Measurements from ENCODE around the gene IL2. TPM values are rescaled to one million over a fixed set of nuclear protein-coding genes. Genes with fewer than 3 reads are reported as not detected.

Gene IL2
- total RNA-seq = 1 to 10 TPM in 1 of 2 experiments, under 1 TPM in 1; 0.84 to 1.6 TPM

- peak; percentile 46 for DNase-seq
- POLR2A ChIA-PET = no interaction called here
These were observed at the start of gene IL2 for GRCh38 chr4:122456231-122457116. Gene IL2 (minus strand): TSS chr4:122456725. CDS start chr4:122456440, 285 bp downstream.

GRCh38 chr4:122503214-122503613 lies 46.7 kb upstream of the IL2 start:
- DNase-seq = no peak
- no peaks in the 10 kb centered on the region for H3K27me3 Mint-ChIP-seq
- H3K4me1 Mint-ChIP-seq = peaks cover 30% of the 10 kb centered on the region
- ChIA-PET POLR2A (no interaction called here), CTCF (no interaction called here)
- H3K9me3 Mint-ChIP-seq = peaks cover 3% of the 10 kb centered on the region
- no peak overlapping the region for H3K27ac Mint-ChIP-seq
- H3K36me3 Mint-ChIP-seq (ENCODE audit: low read depth) = no peaks in the 10 kb centered on the region
- H3K4me3 Mint-ChIP-seq = no peak overlapping the region

More at GRCh38 chr4:122456231-122457116, at the start of gene IL2:
- Mint-ChIP-seq H3K27me3 (no peaks in the 10 kb centered on the region), H3K27ac (peak within 1 kb of the TSS; percentile 87), H3K36me3 (ENCODE audit: low read depth) (peaks cover 2% of the 10 kb centered on the region), H3K4me3 (peak within 1 kb of the TSS; percentile 74), H3K9me3 (peaks cover 2% of the 10 kb centered on the region), H3K4me1 (peaks cover 61% of the 10 kb centered on the region)
- CTCF ChIA-PET = interaction anchor here (1.2 to 1.3 kb wide), 2 partner anchors 10 to 176 kb away, joined by 3 read pairs; no protein-coding TSS in a partner anchor

- no peaks in the 10 kb centered on the region for H3K27me3 Mint-ChIP-seq
- ChIA-PET POLR2A (no interaction called here), CTCF (interaction anchor here (0.6 to 1.5 kb wide), 2 partner anchors 15 to 1776 kb away, joined by 3 read pairs; no protein-coding TSS in a partner anchor)
- H3K9me3 Mint-ChIP-seq = peaks cover 3% of the 10 kb centered on the region
- H3K4me1 Mint-ChIP-seq = peaks cover 18% of the 10 kb centered on the region
- no peak for DNase-seq
- H3K4me3 Mint-ChIP-seq = no peak overlapping the region
- H3K27ac Mint-ChIP-seq = no peak overlapping the region
- H3K36me3 Mint-ChIP-seq (ENCODE audit: low read depth) = no peaks in the 10 kb centered on the region
These were observed 44.5 kb upstream of the IL2 start for GRCh38 chr4:122500852-122501501.

- peaks cover 32% of the 10 kb centered on the region for H3K9me3 Mint-ChIP-seq
- H3K4me1 Mint-ChIP-seq = no peaks in the 10 kb centered on the region
- ChIA-PET CTCF (interaction anchor here (0.9 to 1.0 kb wide), 2 partner anchors 87 to 233 kb away, joined by 3 read pairs; no protein-coding TSS in a partner anchor), POLR2A (no interaction called here)
- DNase-seq = no peak
- H3K4me3 Mint-ChIP-seq = no peak overlapping the region
- peaks cover 8% of the 10 kb centered on the region for H3K36me3 Mint-ChIP-seq (ENCODE audit: low read depth)
- H3K27ac Mint-ChIP-seq = no peak overlapping the region
- H3K27me3 Mint-ChIP-seq = no peaks in the 10 kb centered on the region
These were observed 32.5 kb upstream of the IL2 start for GRCh38 chr4:122489061-122489460.

GRCh38 chr4:122483481-122483880 lies 27.0 kb upstream of the IL2 start:
- H3K4me3 Mint-ChIP-seq = no peak overlapping the region
- H3K27ac Mint-ChIP-seq = no peak overlapping the region
- no peaks in the 10 kb centered on the region for H3K27me3 Mint-ChIP-seq
- H3K36me3 Mint-ChIP-seq (ENCODE audit: low read depth) = peaks cover 2% of the 10 kb centered on the region
- CTCF ChIA-PET = interaction anchor here (0.6 kb wide), 1 partner anchor 18 kb away, joined by 3 read pairs; no protein-coding TSS in a partner anchor
- DNase-seq = no peak
- H3K4me1 Mint-ChIP-seq = no peaks in the 10 kb centered on the region
- peaks cover 9% of the 10 kb centered on the region for H3K9me3 Mint-ChIP-seq
- POLR2A ChIA-PET = no interaction called here

GRCh38 chr4:122481766-122482405 lies 25.4 kb upstream of the IL2 start:
- H3K9me3 Mint-ChIP-seq = peaks cover 6% of the 10 kb centered on the region
- CTCF ChIA-PET = no interaction called here

GRCh38 chr4:122480655-122481487 lies 24.3 kb upstream of the IL2 start:
- Mint-ChIP-seq H3K27me3 (no peaks in the 10 kb centered on the region), H3K4me1 (no peaks in the 10 kb centered on the region), H3K4me3 (no peak overlapping the region), H3K27ac (no peak overlapping the region), H3K9me3 (peaks cover 4% of the 10 kb centered on the region), H3K36me3 (ENCODE audit: low read depth) (no peaks in the 10 kb centered on the region)
- POLR2A ChIA-PET = no interaction called here
- CTCF ChIA-PET = interaction anchor here (0.7 kb wide), 1 partner anchor 233 kb away, joined by 3 read pairs; no protein-coding TSS in a partner anchor
- DNase-seq = no peak

More at GRCh38 chr4:122481766-122482405, 25.4 kb upstream of the IL2 start:
- POLR2A ChIA-PET = no interaction called here
- no peaks in the 10 kb centered on the region for H3K36me3 Mint-ChIP-seq (ENCODE audit: low read depth)
- H3K4me3 Mint-ChIP-seq = no peak overlapping the region
- no peak overlapping the region for H3K27ac Mint-ChIP-seq
- DNase-seq = no peak
- no peaks in the 10 kb centered on the region for H3K4me1 Mint-ChIP-seq
- no peaks in the 10 kb centered on the region for H3K27me3 Mint-ChIP-seq

GRCh38 chr4:122479935-122480416 lies 23.5 kb upstream of the IL2 start:
- no peaks in the 10 kb centered on the region for H3K36me3 Mint-ChIP-seq (ENCODE audit: low read depth)
- DNase-seq = no peak
- POLR2A ChIA-PET = no interaction called here
- CTCF ChIA-PET = no interaction called here
- no peak overlapping the region for H3K27ac Mint-ChIP-seq
- H3K4me3 Mint-ChIP-seq = no peak overlapping the region
- no peaks in the 10 kb centered on the region for H3K27me3 Mint-ChIP-seq
- peaks cover 7% of the 10 kb centered on the region for H3K9me3 Mint-ChIP-seq
- H3K4me1 Mint-ChIP-seq = no peaks in the 10 kb centered on the region

GRCh38 chr4:122476745-122477144 lies 20.2 kb upstream of the IL2 start:
- POLR2A ChIA-PET = no interaction called here
- Mint-ChIP-seq H3K27ac (no peak overlapping the region), H3K4me1 (no peaks in the 10 kb centered on the region), H3K4me3 (no peak overlapping the region), H3K36me3 (ENCODE audit: low read depth) (no peaks in the 10 kb centered on the region), H3K9me3 (peaks cover 13% of the 10 kb centered on the region), H3K27me3 (no peaks in the 10 kb centered on the region)
- no peak for DNase-seq
- CTCF ChIA-PET = interaction anchor here (1.0 kb wide), 1 partner anchor 477 kb away, joined by 5 read pairs; no protein-coding TSS in a partner anchor

GRCh38 chr4:122476126-122476525 lies 19.6 kb upstream of the IL2 start:
- peaks cover 13% of the 10 kb centered on the region for H3K9me3 Mint-ChIP-seq
- no peaks in the 10 kb centered on the region for H3K27me3 Mint-ChIP-seq
- POLR2A ChIA-PET = no interaction called here
- no peak overlapping the region for H3K4me3 Mint-ChIP-seq
- CTCF ChIA-PET = no interaction called here
- no peaks in the 10 kb centered on the region for H3K4me1 Mint-ChIP-seq
- no peak for DNase-seq
- H3K27ac Mint-ChIP-seq = no peak overlapping the region
- H3K36me3 Mint-ChIP-seq (ENCODE audit: low read depth) = no peaks in the 10 kb centered on the region

GRCh38 chr4:122475233-122475632 lies 18.7 kb upstream of the IL2 start:
- CTCF ChIA-PET = no interaction called here
- H3K27ac Mint-ChIP-seq = no peak overlapping the region
- no peaks in the 10 kb centered on the region for H3K27me3 Mint-ChIP-seq
- no peak overlapping the region for H3K4me3 Mint-ChIP-seq
- H3K36me3 Mint-ChIP-seq (ENCODE audit: low read depth) = no peaks in the 10 kb centered on the region
- H3K9me3 Mint-ChIP-seq = peaks cover 19% of the 10 kb centered on the region
- H3K4me1 Mint-ChIP-seq = no peaks in the 10 kb centered on the region
- no peak for DNase-seq
- POLR2A ChIA-PET = no interaction called here

GRCh38 chr4:122469457-122469856 lies 12.9 kb upstream of the IL2 start:
- peaks cover 26% of the 10 kb centered on the region for H3K9me3 Mint-ChIP-seq
- CTCF ChIA-PET = interaction anchor here (0.6 kb wide), 1 partner anchor 150 kb away, joined by 3 read pairs; no protein-coding TSS in a partner anchor
- H3K36me3 Mint-ChIP-seq (ENCODE audit: low read depth) = peaks cover 5% of the 10 kb centered on the region
- no peaks in the 10 kb centered on the region for H3K4me1 Mint-ChIP-seq
- DNase-seq = no peak
- no peaks in the 10 kb centered on the region for H3K27me3 Mint-ChIP-seq
- H3K4me3 Mint-ChIP-seq = no peak overlapping the region
- POLR2A ChIA-PET = no interaction called here
- no peak overlapping the region for H3K27ac Mint-ChIP-seq

All from activated CD4-positive, alpha-beta T cell treated with anti-CD3 and anti-CD28 coated beads, Interleukin-2, amount 10 ng/mL, durations not matched to agents 7 days and 5 days (primary cell).